ENCODE data around the gene CADPS.

CADPS gene

DNA sequence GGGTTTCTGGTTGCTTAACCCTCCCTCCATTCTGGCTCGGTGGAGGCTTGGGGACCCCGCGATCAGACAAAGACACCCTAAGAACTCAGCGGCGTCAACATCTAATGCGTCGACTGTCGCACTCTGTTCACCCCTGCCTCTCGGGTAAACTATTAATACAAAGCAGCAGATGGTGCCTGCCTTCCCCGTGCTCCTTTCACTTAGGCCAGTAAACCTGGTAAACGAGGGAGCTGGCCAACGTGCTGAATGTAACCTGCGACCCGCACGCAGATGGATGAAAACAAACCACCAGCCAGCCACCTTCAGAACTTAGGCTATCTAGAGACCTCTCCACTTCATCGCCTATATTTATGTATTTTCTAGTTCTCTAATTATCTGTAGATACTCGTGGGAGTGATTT lies 848 bp upstream of the CADPS start:
- no peak for TF ChIP-seq CTCF (IDR thresholded peaks at IDR 0.05; ENCODE audit: low read depth, low read length)
- no peak for DNase-seq
- H3K4me1 ChIP-seq: peaks cover 6% of the 10 kb centered on the region; the same call in 1 of the 2 replicates
- H3K36me3 ChIP-seq: no peaks in the 10 kb centered on the region
- peak overlapping the region; percentile 80; the same call in 1 of the 2 replicates for H3K4me3 ChIP-seq (ENCODE audit: low read depth, low read length)
- H3K9me3 ChIP-seq: no peaks in the 10 kb centered on the region
- H3K27me3 ChIP-seq: peaks cover 4% of the 10 kb centered on the region

DNA sequence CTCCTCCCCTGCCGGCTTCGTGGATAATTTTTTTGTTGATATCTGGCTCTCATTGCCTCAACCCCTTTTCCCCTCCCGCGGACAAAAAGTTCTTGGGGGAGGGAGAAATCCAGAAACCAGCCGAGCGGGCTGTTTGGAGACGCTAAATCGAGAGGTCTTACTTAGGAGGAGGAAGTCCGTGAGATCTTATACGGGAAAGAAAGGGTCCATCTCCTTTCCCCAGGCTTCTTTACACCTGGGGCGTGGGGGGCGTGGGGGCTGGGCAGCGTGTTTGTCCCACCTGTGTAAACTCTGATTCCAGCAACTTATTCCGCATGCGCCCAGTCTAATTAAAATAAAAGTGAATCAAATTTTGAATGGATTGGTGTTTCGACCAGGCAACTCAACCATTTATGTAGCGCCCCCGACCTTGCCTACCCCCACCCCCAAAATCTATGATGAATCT lies 364 bp upstream of the CADPS start:
- H3K27me3 ChIP-seq: peaks cover 4% of the 10 kb centered on the region
- no peak for TF ChIP-seq CTCF (IDR thresholded peaks at IDR 0.05; ENCODE audit: low read depth, low read length)
- H3K36me3 ChIP-seq: no peaks in the 10 kb centered on the region
- H3K4me3 ChIP-seq (ENCODE audit: low read depth, low read length): peak overlapping the region; percentile 80
- DNase-seq: no peak
- H3K9me3 ChIP-seq: no peaks in the 10 kb centered on the region
- H3K4me1 ChIP-seq: peaks cover 3% of the 10 kb centered on the region; the same call in 1 of the 2 replicates

- Histone ChIP-seq H3K36me3 (no peaks in the 10 kb centered on the region), H3K27me3 (peaks cover 4% of the 10 kb centered on the region), H3K4me1 (peaks cover 3% of the 10 kb centered on the region; the same call in 1 of the 2 replicates), H3K9me3 (no peaks in the 10 kb centered on the region), H3K4me3 (ENCODE audit: low read depth, low read length) (peak overlapping the region; percentile 80)
- DNase-seq: peak; percentile 80
- peak; percentile 66 for TF ChIP-seq CTCF (IDR thresholded peaks at IDR 0.05; ENCODE audit: low read depth, low read length)
Observed at GRCh38 chr3:62873761-62874710, 1.2 kb downstream of the CADPS start.

- Histone ChIP-seq H3K36me3 (no peaks in the 10 kb centered on the region), H3K27me3 (peaks cover 4% of the 10 kb centered on the region), H3K4me1 (peaks cover 3% of the 10 kb centered on the region; the same call in 1 of the 2 replicates), H3K9me3 (no peaks in the 10 kb centered on the region), H3K4me3 (ENCODE audit: low read depth, low read length) (peak overlapping the region; percentile 80)
- no peak for TF ChIP-seq CTCF (IDR thresholded peaks at IDR 0.05; ENCODE audit: low read depth, low read length)
- DNase-seq: no peak
Observed at GRCh38 chr3:62873451-62873760, 1.8 kb downstream of the CADPS start.

DNA sequence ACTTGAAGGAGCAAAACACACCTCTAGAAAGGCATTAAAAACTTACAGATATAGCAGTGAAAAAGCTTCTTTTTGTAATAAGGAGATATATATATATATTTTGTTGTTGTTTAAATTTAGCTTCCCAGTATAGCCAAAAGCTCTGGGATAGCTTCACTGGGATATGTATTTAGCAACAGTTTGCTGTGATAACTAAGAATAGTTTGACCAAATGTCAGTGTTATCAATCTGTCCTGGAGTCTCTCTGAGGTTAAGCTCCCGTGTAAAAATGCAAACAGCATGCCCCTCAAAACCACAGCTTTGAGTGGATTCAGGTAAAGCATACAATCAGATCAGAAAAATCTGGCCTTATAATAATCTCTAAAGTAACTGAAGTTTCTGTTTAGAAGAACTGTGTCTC lies 2.9 kb downstream of the CADPS start:
- TF ChIP-seq CTCF (IDR thresholded peaks at IDR 0.05; ENCODE audit: low read depth, low read length): no peak
- DNase-seq: no peak
- no peak overlapping the region for H3K4me3 ChIP-seq (ENCODE audit: low read depth, low read length)
- no peaks in the 10 kb centered on the region for H3K36me3 ChIP-seq
- no peaks in the 10 kb centered on the region for H3K9me3 ChIP-seq
- peaks cover 3% of the 10 kb centered on the region; the same call in 1 of the 2 replicates for H3K4me1 ChIP-seq
- peaks cover 4% of the 10 kb centered on the region for H3K27me3 ChIP-seq

- no peak for DNase-seq
- TF ChIP-seq CTCF (IDR thresholded peaks at IDR 0.05; ENCODE audit: low read depth, low read length): no peak
Observed at GRCh38 chr3:62870321-62870720, 4.9 kb downstream of the CADPS start.

More at GRCh38 chr3:62870321-62870720, 4.9 kb downstream of the CADPS start:
- Histone ChIP-seq H3K4me3 (ENCODE audit: low read depth, low read length) (no peak overlapping the region), H3K9me3 (no peaks in the 10 kb centered on the region), H3K27me3 (no peaks in the 10 kb centered on the region), H3K4me1 (peaks cover 3% of the 10 kb centered on the region; the same call in 1 of the 2 replicates), H3K36me3 (no peaks in the 10 kb centered on the region)

Measured in BE2C (cell line).